ENCODE results near the gene PLEKHM2.

PLEKHM2 gene

GRCh38 chr1:15730936-15731335 lies 46.8 kb downstream of the PLEKHM2 start:
- no peak for TF ChIP-seq SPI1 (IDR thresholded peaks at IDR 0.05; ENCODE audit: borderline replicate concordance, low read depth)
- TF ChIP-seq GABPA (IDR thresholded peaks at IDR 0.05; ENCODE audit: low read depth) = no peak
- TF ChIP-seq POLR2AphosphoS5 (IDR thresholded peaks at IDR 0.05; ENCODE audit: low read depth) = no peak
- TF ChIP-seq CTCF (IDR thresholded peaks at IDR 0.05; ENCODE audit: insufficient read depth, low read length) = no peak
- TF ChIP-seq, protein P1, sequence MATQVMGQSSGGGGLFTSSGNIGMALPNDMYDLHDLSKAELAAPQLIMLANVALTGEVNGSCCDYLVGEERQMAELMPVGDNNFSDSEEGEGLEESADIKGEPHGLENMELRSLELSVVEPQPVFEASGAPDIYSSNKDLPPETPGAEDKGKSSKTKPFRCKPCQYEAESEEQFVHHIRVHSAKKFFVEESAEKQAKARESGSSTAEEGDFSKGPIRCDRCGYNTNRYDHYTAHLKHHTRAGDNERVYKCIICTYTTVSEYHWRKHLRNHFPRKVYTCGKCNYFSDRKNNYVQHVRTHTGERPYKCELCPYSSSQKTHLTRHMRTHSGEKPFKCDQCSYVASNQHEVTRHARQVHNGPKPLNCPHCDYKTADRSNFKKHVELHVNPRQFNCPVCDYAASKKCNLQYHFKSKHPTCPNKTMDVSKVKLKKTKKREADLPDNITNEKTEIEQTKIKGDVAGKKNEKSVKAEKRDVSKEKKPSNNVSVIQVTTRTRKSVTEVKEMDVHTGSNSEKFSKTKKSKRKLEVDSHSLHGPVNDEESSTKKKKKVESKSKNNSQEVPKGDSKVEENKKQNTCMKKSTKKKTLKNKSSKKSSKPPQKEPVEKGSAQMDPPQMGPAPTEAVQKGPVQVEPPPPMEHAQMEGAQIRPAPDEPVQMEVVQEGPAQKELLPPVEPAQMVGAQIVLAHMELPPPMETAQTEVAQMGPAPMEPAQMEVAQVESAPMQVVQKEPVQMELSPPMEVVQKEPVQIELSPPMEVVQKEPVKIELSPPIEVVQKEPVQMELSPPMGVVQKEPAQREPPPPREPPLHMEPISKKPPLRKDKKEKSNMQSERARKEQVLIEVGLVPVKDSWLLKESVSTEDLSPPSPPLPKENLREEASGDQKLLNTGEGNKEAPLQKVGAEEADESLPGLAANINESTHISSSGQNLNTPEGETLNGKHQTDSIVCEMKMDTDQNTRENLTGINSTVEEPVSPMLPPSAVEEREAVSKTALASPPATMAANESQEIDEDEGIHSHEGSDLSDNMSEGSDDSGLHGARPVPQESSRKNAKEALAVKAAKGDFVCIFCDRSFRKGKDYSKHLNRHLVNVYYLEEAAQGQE (IDR thresholded peaks at IDR 0.05; ENCODE audit: insufficient replicate concordance, low read depth) = no peak
- H3K27ac ChIP-seq (replicated peaks) = no peak overlapping the region
- no peak overlapping the region for H3K4me3 ChIP-seq (replicated peaks; ENCODE audit: insufficient read depth, low read length)
- no peak for DNase-seq (ENCODE audit: low read depth in 1 of 2, low spot score in 1 of 2)
- H3K27me3 ChIP-seq (ENCODE audit: insufficient read depth, poor library complexity, severe bottlenecking) = no peaks in the 10 kb centered on the region

GRCh38 chr1:15731735-15732685 lies 47.9 kb downstream of the PLEKHM2 start:
- TF ChIP-seq GABPA (IDR thresholded peaks at IDR 0.05; ENCODE audit: low read depth) = no peak
- DNase-seq (ENCODE audit: low read depth in 1 of 2, low spot score in 1 of 2) = no peak
- H3K27ac ChIP-seq (replicated peaks) = no peak overlapping the region
- no peak overlapping the region for H3K4me3 ChIP-seq (replicated peaks; ENCODE audit: insufficient read depth, low read length)
- no peaks in the 10 kb centered on the region for H3K27me3 ChIP-seq (ENCODE audit: insufficient read depth, poor library complexity, severe bottlenecking)

DNA sequence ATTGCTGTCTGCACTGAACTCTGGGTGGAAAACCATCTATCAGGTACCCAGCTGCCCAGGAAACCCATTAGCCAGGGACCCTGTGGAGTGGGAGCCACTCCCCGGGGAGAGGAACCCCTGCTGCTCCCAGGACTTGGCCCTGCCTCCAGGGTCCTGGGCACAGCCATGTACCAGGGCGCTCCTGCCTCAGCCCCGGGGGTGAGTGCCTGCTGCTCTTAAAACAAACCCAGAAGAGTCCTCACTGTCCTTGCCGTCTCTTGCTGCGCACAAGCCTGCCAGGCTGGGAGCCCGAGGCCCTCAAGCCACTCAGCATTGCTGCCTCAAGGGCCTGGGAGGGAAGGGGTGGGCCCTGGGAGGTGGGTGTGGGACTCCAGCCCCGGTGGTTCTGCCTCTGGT lies 48.6 kb downstream of the PLEKHM2 start:
- no peak for DNase-seq (ENCODE audit: low read depth in 1 of 2, low spot score in 1 of 2)
- TF ChIP-seq CTCF (IDR thresholded peaks at IDR 0.05; ENCODE audit: insufficient read depth, low read length) (no peak), GABPA (IDR thresholded peaks at IDR 0.05; ENCODE audit: low read depth) (no peak), SPI1 (IDR thresholded peaks at IDR 0.05; ENCODE audit: borderline replicate concordance, low read depth) (no peak), POLR2AphosphoS5 (IDR thresholded peaks at IDR 0.05; ENCODE audit: low read depth) (no peak)
- TF ChIP-seq, protein P1 (IDR thresholded peaks at IDR 0.05; ENCODE audit: insufficient replicate concordance, low read depth) = no peak
- no peak overlapping the region for H3K27ac ChIP-seq (replicated peaks)
- H3K27me3 ChIP-seq (ENCODE audit: insufficient read depth, poor library complexity, severe bottlenecking) = no peaks in the 10 kb centered on the region
- H3K4me3 ChIP-seq (replicated peaks; ENCODE audit: insufficient read depth, low read length) = no peak overlapping the region

DNA sequence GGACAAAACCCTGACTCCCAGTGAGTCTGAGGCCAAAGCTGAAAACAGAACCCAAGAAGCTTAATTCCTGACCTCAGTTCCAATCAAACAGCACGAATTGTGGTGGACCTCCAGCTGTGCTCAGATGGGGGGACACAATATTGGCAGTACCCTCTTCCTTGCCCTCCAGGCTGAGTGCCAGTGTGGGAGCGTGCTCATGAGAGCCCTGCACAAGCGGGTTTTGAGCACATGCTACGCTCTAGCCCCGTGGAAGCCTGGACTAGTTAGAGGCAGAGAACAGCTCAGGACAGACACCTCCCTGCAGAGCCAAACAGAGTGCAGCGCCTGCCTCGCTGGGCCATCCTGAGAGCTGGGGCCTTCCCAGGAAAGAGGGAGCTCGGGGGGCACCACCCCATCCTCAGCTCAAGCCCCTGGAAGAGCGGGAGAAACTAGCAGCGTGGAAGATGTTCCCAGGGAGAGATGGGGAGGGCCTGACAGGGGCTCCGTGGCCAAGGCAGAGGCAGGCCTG lies 49.2 kb downstream of the PLEKHM2 start:
- Histone ChIP-seq H3K4me3 (replicated peaks; ENCODE audit: insufficient read depth, low read length) (no peak overlapping the region), H3K27ac (replicated peaks) (no peak overlapping the region), H3K27me3 (ENCODE audit: insufficient read depth, poor library complexity, severe bottlenecking) (no peaks in the 10 kb centered on the region)
- TF ChIP-seq POLR2AphosphoS5 (IDR thresholded peaks at IDR 0.05; ENCODE audit: low read depth) = no peak
- TF ChIP-seq GABPA (IDR thresholded peaks at IDR 0.05; ENCODE audit: low read depth) = no peak
- TF ChIP-seq SPI1 (IDR thresholded peaks at IDR 0.05; ENCODE audit: borderline replicate concordance, low read depth) = no peak
- TF ChIP-seq, protein P1 (IDR thresholded peaks at IDR 0.05; ENCODE audit: insufficient replicate concordance, low read depth) = no peak
- TF ChIP-seq CTCF (IDR thresholded peaks at IDR 0.05; ENCODE audit: insufficient read depth, low read length) = no peak
- no peak for DNase-seq (ENCODE audit: low read depth in 1 of 2, low spot score in 1 of 2)

All from HL-60 (cell line).